CD8-positive, alpha-beta memory T cell (primary cell): ENCODE data around the gene SLC29A3. TPM values are rescaled to one million over a fixed set of nuclear protein-coding genes. Genes with fewer than 3 reads are reported as not detected.

Experiments used
- CTCF ChIA-PET: fragments of 350-600 bp; sonication (Branson Sonifier 250); formaldehyde crosslinking; loops from one replicate; lab custom pipeline; 2021; ENCODE audit warnings: antibody characterized with exemption; lab: Charles Lee
- POLR2A ChIA-PET: fragments of 350-600 bp; sonication (Branson Sonifier 250); formaldehyde crosslinking; loops from one replicate; lab custom pipeline; 2021; ENCODE audit warnings: antibody characterized with exemption; lab: Charles Lee
- DNase-seq, 5 donors: peaks; one replicate each; pipeline versions ENCODE4 v3.0.0 to v3.0.0-alpha.2; 2020 to 2022; ENCODE audit warnings: mixed read lengths in 1 of 5
- H3K27ac ChIP-seq: one replicate; pipeline ENCODE4 v1.7.0; 2013; ENCODE audit warnings: low read depth, mild to moderate bottlenecking, low read length, moderate library complexity
- H3K27me3 ChIP-seq: 2 replicates; pipeline ENCODE4 v1.7.0; 2013; ENCODE audit warnings: low read length, mild to moderate bottlenecking; ENCODE audit not compliant: insufficient read depth, poor library complexity, severe bottlenecking
- H3K36me3 ChIP-seq: 2 replicates; pipeline ENCODE4 v1.7.0; 2013; ENCODE audit warnings: mild to moderate bottlenecking, low read length, moderate library complexity; ENCODE audit not compliant: insufficient read depth
- H3K4me1 ChIP-seq: 2 replicates; pipeline ENCODE4 v1.7.0; 2013; ENCODE audit warnings: mild to moderate bottlenecking, low read length, moderate library complexity; ENCODE audit not compliant: insufficient read depth
- H3K4me3 ChIP-seq: 2 replicates; pipeline ENCODE4 v1.7.0; 2013; ENCODE audit warnings: mild to moderate bottlenecking, low read length
- H3K9me3 ChIP-seq: 2 replicates; pipeline ENCODE4 v1.7.0; 2013; ENCODE audit warnings: mild to moderate bottlenecking, low read length
- H3K27ac Mint-ChIP-seq, 8 donors: one replicate each; pipeline ENCODE4 v1.8.0; 2020 to 2021; ENCODE audit warnings: mixed read lengths in 8 of 8, mild to moderate bottlenecking in 6 of 8, inconsistent platforms in 3 of 8, moderate library complexity in 3 of 8
- H3K27me3 Mint-ChIP-seq, 2 donors: one replicate each; pipeline ENCODE4 v1.8.0; 2020 to 2021; ENCODE audit warnings: mixed read lengths in 2 of 2, mild to moderate bottlenecking in 1 of 2, moderate library complexity in 1 of 2
- H3K36me3 Mint-ChIP-seq, 3 donors: one replicate each; pipeline ENCODE4 v1.8.0; 2020 to 2021; ENCODE audit warnings: mixed read lengths in 3 of 3, inconsistent platforms in 1 of 3, mild to moderate bottlenecking in 1 of 3
- H3K4me1 Mint-ChIP-seq, 3 donors: one replicate each; pipeline ENCODE4 v1.8.0; 2020 to 2021; ENCODE audit warnings: mixed read lengths in 3 of 3, inconsistent platforms in 1 of 3, mild to moderate bottlenecking in 1 of 3
- H3K4me3 Mint-ChIP-seq, 7 donors: one replicate each; pipeline ENCODE4 v1.8.0; 2020 to 2021; ENCODE audit warnings: mixed read lengths in 7 of 7, mild to moderate bottlenecking in 6 of 7, moderate library complexity in 4 of 7, inconsistent platforms in 2 of 7
- H3K9me3 Mint-ChIP-seq, 5 donors: one replicate each; pipeline ENCODE4 v1.8.0; 2020 to 2022; ENCODE audit warnings: mixed read lengths in 5 of 5, mild to moderate bottlenecking in 3 of 5, moderate library complexity in 2 of 5, inconsistent platforms in 1 of 5
- polyA plus RNA-seq: library from polyadenylated mRNA; unstranded; fragments of 300-500 nt; fragmentation: Illumina TruSeq; gene quantifications from one replicate; pipeline ENCODE4 v1.2.3, GENCODE V29; 2021
- total RNA-seq, 2 experiments: library from RNA; stranded (reverse); gene quantifications; one replicate each; pipeline ENCODE4 v1.2.3, GENCODE V29; 2021

Gene SLC29A3
- total and polyA plus RNA-seq, 3 experiments from 2014 or later = 6.0 to 11.0 (median 8.2) TPM

DNA sequence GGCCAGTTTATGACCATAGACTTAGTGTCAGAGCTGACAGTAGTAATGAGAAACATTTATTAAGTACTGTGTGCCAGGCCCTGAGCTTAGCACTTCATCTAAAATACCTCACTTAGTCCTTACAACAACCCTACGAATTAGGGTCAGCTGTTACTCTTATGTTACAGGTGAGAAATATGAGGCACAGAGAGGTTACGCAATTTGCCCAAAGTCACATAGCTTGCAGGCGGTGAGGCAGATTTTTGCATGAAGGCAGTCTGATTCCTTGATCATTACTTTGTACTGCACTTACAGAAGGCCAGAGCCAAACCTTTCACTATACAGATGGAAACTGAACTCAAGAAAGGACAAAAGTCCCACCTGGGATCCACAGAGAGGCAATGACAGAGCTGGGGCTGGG lies 87.8 kb downstream of the SLC29A3 start:
- H3K27ac Mint-ChIP-seq = peak overlapping the region in 1 of 8 donors; percentile 21
- H3K4me1 Mint-ChIP-seq = no peaks in the 10 kb centered on the region
- Histone ChIP-seq H3K36me3 (no peaks in the 10 kb centered on the region), H3K4me3 (no peak overlapping the region), H3K4me1 (no peaks in the 10 kb centered on the region), H3K27ac (no peak overlapping the region), H3K27me3 (no peaks in the 10 kb centered on the region), H3K9me3 (peaks cover 5% of the 10 kb centered on the region)
- peaks cover 5 to 30% of the 10 kb centered on the region in 2 donors for H3K27me3 Mint-ChIP-seq
- DNase-seq = no peak
- ChIA-PET CTCF (no interaction called here), POLR2A (no interaction called here)
- peaks cover 6 to 13% (median 10%) of the 10 kb centered on the region in 5 donors for H3K9me3 Mint-ChIP-seq
- H3K36me3 Mint-ChIP-seq = peaks cover 0 to 16% (median 0%) of the 10 kb centered on the region in 3 donors
- no peak overlapping the region for H3K4me3 Mint-ChIP-seq

GRCh38 chr10:71408436-71409225 lies 89.6 kb downstream of the SLC29A3 start:
- Mint-ChIP-seq H3K9me3 (peaks cover 11 to 17% (median 14%) of the 10 kb centered on the region in 5 donors), H3K27ac (no peak overlapping the region), H3K36me3 (peaks cover 0 to 18% (median 0%) of the 10 kb centered on the region in 3 donors), H3K4me1 (no peaks in the 10 kb centered on the region), H3K4me3 (no peak overlapping the region), H3K27me3 (peaks cover 5 to 30% of the 10 kb centered on the region in 2 donors)
- Histone ChIP-seq H3K4me1 (no peaks in the 10 kb centered on the region), H3K4me3 (no peak overlapping the region), H3K27me3 (no peaks in the 10 kb centered on the region), H3K36me3 (no peaks in the 10 kb centered on the region), H3K9me3 (peaks cover 5% of the 10 kb centered on the region), H3K27ac (no peak overlapping the region)
- DNase-seq = no peak
- ChIA-PET POLR2A (no interaction called here), CTCF (no interaction called here)

DNA sequence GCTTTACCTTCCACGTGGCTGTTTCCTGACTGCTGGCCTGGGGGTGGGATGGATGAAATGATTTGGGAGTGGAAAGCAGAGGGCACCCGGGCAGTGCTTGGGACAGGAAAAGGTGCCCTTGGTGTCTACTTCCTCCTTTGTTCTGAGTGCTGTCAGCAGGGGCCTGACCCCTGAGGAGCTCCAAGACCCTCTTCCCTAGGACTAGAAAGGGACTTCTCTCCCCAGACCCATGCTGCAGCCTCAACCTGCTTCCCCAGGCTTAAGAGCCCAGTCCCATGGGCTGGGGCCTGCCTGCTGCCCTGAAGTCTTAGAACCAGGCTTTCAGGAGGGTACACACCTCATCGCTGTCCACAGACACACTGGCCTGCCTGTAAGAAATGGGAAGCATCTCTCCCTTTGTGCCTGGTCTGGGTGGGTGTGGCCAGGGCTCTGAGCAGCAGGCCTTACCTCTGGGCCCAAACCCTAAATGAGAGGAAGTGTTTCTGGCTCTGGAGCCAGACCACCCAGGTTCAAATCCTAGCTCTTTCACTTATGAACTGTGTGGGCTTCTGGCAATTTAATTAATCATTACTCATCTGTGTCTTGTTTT lies 90.6 kb downstream of the SLC29A3 start:
- ChIA-PET CTCF (no interaction called here), POLR2A (no interaction called here)
- H3K36me3 ChIP-seq = no peaks in the 10 kb centered on the region
- H3K9me3 ChIP-seq = peaks cover 5% of the 10 kb centered on the region
- Mint-ChIP-seq H3K27ac (no peak overlapping the region), H3K4me3 (no peak overlapping the region), H3K27me3 (peaks cover 4 to 30% of the 10 kb centered on the region in 2 donors), H3K4me1 (no peaks in the 10 kb centered on the region), H3K9me3 (peaks cover 11 to 17% (median 14%) of the 10 kb centered on the region in 5 donors), H3K36me3 (peaks cover 0 to 18% (median 0%) of the 10 kb centered on the region in 3 donors)
- no peak overlapping the region for H3K4me3 ChIP-seq
- H3K27me3 ChIP-seq = no peaks in the 10 kb centered on the region
- DNase-seq = no peak
- H3K4me1 ChIP-seq = no peaks in the 10 kb centered on the region
- no peak overlapping the region for H3K27ac ChIP-seq

Other genes starting within 250 kb of the SLC29A3 start
- under 1 TPM; 0.11 to 0.13 TPM for gene UNC5B, start 106.7 kb upstream of the SLC29A3 start, total RNA-seq
- 0.06 TPM for gene UNC5B, start 106.7 kb upstream of the SLC29A3 start, polyA plus RNA-seq
- gene CDH23, start 77.7 kb downstream of the SLC29A3 start, total RNA-seq = under 1 TPM; 0.74 to 0.78 TPM
- gene CDH23, start 77.7 kb downstream of the SLC29A3 start, polyA plus RNA-seq = 2.0 TPM